AG10803 (cell line): Measurements from ENCODE around the gene PLEKHG2.

Experiments
- DNase-seq: peaks from one replicate; pipeline ENCODE4 v3.0.0; 2010; ENCODE audit warnings: low read depth
- H3K4me3 ChIP-seq: 2 replicates; pipeline ENCODE4 v1.5.1; 2011; ENCODE audit warnings: mild to moderate bottlenecking, low read length, control low read depth
- TF ChIP-seq, protein P1 (sequence below): conservative IDR thresholded peaks from 2 replicates; pipeline ENCODE4 v1.5.1; 2011; ENCODE audit warnings: mild to moderate bottlenecking, low read length, control low read depth, inconsistent platforms

PLEKHG2 gene

GRCh38 chr19:39380521-39381502, 31.7 kb upstream of the PLEKHG2 start:
- TF ChIP-seq, protein P1, sequence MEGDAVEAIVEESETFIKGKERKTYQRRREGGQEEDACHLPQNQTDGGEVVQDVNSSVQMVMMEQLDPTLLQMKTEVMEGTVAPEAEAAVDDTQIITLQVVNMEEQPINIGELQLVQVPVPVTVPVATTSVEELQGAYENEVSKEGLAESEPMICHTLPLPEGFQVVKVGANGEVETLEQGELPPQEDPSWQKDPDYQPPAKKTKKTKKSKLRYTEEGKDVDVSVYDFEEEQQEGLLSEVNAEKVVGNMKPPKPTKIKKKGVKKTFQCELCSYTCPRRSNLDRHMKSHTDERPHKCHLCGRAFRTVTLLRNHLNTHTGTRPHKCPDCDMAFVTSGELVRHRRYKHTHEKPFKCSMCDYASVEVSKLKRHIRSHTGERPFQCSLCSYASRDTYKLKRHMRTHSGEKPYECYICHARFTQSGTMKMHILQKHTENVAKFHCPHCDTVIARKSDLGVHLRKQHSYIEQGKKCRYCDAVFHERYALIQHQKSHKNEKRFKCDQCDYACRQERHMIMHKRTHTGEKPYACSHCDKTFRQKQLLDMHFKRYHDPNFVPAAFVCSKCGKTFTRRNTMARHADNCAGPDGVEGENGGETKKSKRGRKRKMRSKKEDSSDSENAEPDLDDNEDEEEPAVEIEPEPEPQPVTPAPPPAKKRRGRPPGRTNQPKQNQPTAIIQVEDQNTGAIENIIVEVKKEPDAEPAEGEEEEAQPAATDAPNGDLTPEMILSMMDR, result no peak
- no peak overlapping the region for H3K4me3 ChIP-seq
- no peak for DNase-seq

- TF ChIP-seq, protein P1, result no peak
- DNase-seq, result no peak
- H3K4me3 ChIP-seq, result no peak overlapping the region
Measured at GRCh38 chr19:39381910-39382611, 30.4 kb upstream of the PLEKHG2 start.

DNA sequence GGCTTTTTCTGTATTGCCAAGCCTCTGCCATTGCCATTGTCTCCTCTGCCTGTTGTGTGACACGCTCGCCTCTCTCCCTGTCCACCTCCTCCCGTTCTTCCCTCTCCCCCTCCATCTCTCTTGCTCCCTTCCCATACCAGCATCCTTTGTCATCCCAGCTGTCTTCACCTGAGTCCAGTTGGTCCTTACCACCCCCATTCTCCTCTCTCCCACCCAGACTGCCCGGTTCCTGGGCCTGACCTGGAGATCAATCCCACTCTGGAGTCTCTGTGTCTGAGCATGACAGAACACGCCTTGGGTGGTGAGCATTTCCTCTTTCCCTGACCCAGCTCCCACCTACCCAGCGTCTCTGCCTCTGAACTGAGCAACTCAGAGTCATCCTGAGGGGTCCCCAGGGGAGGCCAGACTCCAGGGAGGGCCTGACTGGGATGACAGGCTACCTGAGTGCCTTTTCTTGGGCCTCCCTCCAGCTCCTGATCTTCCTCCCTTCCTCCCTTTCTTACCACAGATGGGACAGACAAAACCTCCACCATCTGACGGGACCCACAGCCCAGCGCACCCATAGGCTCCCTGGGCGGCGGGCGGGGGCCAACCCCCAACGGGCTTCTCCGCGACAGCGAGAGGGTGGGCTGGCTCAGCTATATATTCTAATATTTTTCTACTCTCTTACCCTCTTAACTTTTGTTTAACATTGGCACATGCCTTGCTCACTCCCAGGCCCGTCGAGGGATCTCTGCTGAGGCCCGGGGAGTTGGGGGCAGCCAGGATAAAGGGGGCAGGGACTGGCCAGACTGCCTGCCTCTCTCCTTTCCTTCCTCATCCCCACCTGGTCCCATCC, 29.3 kb upstream of the PLEKHG2 start:
- no peak for DNase-seq
- H3K4me3 ChIP-seq, result no peak overlapping the region
- TF ChIP-seq, protein P1, result no peak

DNA sequence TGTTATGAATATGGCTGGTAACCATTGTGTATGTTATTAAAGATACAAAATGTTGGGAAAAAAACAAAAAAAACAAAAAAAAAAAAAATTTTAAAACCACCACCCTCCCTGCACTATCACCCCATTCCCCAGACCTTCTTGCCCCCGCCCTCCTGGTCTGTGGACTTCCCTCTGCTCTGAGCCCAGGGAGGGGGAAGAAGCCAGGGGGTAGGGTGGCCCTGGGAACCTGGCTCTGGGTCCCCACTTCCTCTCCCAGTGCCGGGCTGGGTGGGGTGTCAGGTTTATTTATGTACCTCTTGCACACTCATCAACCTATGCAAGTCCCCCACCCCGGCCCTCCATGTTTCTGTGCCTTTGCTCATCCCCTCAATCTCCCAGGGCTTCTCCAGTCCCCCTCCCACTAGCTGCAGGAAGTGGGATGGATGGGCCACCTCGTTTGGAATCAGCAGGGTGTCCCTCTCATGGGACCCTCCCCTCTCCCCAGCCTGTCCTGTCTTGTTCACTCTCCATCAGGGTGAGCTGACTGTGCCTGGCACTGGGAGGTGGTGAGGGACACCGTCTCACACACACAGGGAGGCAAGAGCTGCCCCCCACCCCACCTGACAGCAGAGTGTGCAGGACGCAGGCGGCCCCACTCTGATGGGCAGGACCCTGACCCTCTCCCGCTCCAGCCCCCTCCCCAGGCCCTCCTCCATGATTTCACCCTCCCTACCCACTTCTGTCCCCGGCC, 27.5 kb upstream of the PLEKHG2 start:
- no peak for DNase-seq
- TF ChIP-seq, protein P1, result no peak
- H3K4me3 ChIP-seq, result no peak overlapping the region

- no peak for DNase-seq
- TF ChIP-seq, protein P1, result no peak
- H3K4me3 ChIP-seq, result no peak overlapping the region
Measured at GRCh38 chr19:39385629-39386411, 26.6 kb upstream of the PLEKHG2 start.

GRCh38 chr19:39386557-39386956, 25.9 kb upstream of the PLEKHG2 start:
- no peak overlapping the region for H3K4me3 ChIP-seq
- TF ChIP-seq, protein P1, result no peak
- no peak for DNase-seq
